Measurements from ENCODE around the gene PHGDH.

PHGDH gene

DNA sequence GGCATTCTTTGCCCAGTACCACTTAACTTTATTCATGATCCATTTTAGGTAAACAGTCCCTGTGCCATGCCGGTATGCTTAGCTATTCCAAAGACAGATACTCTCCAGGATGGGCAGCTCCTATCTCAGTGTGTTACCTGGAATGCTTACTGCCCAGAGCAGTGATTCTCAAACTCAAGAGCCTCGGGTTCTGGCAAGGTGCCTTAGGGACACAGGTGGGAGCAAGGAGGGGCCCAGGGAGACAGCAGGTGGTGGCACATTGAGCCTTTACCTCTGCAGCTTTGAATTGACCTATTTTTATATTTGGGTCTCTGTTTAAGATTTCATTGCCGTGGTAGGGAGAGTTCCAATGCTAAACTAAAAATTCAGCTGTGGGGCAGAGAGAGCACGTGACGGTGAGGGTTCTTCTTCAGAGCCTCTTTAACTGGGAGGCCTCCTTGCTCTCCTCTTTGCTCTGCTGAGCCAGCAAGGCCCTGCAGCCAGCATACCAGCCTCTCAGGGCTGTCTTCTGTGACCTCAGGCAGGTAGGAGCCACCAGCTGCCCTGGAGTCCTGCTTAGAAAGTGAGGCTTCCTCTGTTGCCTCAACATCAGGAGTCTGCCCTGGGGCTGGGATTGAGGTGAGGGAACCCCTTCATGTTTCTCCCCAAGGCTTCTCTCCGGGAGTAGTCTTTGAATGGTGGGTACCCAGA, 20.2 kb downstream of the PHGDH start:
- DNase-seq (ENCODE audit: low read depth in 2 of 2), result no peak

DNA sequence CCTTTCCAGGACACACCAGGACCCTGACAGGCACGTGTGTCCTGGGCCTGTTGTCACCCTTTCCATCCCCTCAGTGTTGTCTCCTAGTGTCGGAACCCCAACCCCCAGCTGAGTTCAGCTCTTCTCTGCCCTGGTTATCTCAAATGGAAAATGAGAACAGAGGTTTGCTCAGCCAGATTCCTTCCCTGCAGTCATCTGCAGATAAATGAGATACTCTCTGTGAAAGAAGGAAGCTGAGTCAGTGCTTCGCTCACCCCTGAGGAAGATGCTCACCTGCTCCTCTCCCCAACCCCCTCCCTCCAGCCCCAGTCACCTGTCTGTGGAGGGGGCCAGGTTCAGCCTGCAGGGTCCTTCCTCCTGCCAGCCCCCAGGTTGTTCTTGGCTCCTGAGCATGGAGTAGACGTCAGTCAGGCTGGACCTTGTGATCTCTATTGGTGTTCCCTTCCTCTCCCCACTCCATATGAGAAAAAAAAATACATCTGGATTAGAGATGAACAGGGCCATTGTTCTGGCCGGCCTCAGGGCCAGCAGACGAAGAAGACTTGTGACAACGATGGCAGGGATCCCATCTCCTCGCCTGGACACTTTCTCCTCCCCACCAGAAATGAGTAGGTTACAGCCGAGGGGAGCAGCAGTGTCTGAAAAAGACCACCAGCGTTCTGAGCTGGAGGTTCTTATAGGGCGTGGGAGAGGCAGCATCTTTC, 20.9 kb downstream of the PHGDH start:
- no peak for DNase-seq (ENCODE audit: low read depth in 2 of 2)

DNA sequence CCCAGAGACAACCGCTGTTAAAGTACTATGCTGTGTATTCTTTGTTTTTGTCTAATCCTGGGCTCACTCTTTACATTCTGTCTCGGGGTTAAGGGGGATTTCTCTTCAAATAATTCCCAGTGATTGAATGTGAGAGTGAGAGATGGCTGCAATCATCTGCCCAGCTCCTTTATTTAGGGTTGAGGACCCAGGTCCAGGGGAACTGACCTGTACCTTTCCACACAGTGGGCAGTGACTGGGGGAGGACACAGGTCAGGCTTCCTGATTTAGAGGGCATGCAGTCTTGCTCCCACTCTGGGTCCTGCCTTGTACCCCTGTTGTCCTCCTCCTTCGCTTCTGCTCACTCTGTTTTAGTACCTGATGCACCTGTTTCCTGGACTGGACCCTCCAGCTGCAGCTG, 22.0 kb downstream of the PHGDH start:
- no peak for DNase-seq (ENCODE audit: low read depth in 2 of 2)

DNA sequence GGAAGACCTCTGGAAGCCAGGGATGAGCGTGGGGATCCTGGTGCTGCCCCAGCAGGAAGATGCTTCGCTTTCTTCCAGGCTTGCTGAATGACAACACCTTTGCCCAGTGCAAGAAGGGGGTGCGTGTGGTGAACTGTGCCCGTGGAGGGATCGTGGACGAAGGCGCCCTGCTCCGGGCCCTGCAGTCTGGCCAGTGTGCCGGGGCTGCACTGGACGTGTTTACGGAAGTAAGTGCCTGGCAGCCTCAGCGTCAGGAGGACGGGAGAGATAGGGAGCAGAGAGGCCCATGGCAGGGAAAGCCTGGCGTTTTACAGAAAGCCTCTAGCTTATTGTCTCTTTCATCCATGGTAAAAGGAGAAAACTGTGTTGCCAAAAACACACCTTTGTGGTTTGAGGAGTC, 23.5 kb downstream of the PHGDH start:
- DNase-seq (ENCODE audit: low read depth in 2 of 2), result no peak

DNA sequence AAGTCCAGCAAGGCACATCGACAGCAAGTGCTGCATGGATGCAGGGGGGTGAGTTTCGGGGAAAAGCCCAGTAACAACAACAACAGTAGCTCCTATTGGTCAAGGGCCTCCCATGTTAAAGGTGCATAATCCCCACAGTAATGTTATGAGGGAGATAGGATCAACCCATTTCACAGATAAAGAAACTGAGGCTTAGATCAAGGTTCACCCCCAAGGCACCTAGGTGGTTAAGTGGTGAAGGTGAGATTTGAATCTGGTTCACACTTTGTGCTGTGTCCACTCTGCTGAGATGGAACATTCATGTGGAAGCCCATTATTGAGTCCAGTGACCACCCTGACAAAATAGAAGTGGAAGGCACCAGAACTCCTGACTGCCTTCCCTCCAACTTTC, 24.9 kb downstream of the PHGDH start:
- no peak for DNase-seq (ENCODE audit: low read depth in 2 of 2)

DNA sequence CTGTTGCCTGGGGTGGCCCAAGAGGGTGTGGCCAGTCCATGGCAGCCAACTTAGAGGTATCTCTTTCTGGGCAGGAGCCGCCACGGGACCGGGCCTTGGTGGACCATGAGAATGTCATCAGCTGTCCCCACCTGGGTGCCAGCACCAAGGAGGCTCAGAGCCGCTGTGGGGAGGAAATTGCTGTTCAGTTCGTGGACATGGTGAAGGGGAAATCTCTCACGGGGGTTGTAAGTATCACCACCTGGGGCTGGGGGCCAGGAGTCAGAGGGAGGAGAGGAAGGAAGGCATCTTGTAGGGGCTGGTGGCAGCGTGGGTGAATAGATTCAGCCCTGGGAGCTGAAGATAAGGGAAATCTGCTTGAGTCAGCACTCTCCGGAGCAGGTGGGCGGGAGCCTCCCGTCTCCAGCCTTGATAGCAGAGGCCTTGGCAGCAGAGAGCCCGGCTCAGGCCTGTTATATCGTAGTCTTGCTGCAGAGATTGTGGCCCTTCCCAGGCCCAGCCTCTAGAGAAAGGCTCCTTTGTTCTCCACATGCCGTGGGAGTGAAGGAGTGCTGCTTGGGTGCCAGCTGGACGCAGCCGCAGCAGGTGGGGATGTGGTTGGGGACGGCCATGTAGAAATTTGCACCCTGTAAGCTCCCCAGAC, 25.4 kb downstream of the PHGDH start:
- no peak for DNase-seq (ENCODE audit: low read depth in 2 of 2)

DNA sequence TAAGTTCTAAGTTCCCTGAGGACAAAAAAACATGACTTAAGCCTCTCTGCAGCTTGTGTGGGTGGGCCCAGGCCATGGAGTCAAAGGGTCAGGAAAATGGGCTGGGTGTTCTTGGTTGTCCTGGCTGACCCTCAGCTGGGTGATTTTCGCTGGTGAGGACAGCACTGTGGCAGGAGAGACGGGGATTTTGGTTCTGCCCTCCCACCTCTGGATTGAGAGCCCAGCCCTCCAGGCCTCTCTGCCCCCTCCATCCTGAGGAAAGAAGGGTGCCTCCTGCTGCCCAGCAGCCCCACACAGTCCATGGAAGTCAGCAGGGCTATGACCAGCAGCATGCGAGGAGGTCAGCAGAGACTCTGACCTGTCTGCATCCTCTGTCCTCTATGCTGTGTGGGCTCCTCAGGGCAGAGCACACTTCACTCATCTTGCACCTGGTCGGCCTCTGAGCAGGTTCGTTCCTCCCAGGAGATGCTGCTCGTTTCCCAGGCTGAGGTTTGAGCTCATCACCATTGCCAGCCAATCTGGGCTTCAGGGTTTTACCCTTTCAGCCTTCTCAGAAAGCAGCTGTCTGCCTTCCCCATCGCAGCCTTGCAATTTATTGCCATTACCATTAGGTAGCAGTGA, 26.5 kb downstream of the PHGDH start:
- DNase-seq (ENCODE audit: low read depth in 2 of 2), result no peak

DNA sequence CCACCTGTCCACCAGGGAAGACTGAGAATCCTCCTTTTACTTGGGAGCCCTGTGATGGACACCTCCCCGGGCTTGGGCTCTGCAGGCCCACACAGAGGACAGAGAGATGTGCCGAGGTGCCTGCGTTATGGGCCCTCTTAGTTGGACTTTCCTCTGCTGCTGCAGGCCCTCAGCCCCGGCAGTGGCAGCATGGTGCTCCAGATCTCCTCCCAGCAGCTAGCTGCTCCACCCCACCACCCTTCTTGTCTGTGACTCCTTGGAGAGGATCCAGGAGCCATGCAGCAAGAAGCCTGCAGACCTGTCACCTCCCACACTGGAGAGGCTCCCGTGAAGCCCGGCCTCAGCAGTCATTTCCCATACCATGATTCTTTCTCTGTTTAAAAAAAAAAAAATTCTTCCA, 27.4 kb downstream of the PHGDH start:
- DNase-seq (ENCODE audit: low read depth in 2 of 2), result no peak

DNA sequence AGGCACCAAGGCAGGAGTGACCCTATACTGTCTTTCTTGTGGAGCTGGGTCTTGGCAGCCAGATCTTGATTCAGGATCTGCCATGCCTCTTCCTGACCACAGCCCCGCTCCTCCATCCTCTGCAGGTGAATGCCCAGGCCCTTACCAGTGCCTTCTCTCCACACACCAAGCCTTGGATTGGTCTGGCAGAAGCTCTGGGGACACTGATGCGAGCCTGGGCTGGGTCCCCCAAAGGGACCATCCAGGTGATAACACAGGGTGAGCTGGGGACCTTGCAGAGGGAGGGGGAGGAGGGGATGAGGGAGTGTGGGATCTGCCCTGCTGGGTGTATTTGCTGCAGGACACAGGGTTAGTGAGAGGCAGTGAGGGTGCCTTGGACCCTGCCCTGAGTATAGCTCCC, 28.5 kb downstream of the PHGDH start:
- DNase-seq (ENCODE audit: low read depth in 2 of 2), result no peak

DNA sequence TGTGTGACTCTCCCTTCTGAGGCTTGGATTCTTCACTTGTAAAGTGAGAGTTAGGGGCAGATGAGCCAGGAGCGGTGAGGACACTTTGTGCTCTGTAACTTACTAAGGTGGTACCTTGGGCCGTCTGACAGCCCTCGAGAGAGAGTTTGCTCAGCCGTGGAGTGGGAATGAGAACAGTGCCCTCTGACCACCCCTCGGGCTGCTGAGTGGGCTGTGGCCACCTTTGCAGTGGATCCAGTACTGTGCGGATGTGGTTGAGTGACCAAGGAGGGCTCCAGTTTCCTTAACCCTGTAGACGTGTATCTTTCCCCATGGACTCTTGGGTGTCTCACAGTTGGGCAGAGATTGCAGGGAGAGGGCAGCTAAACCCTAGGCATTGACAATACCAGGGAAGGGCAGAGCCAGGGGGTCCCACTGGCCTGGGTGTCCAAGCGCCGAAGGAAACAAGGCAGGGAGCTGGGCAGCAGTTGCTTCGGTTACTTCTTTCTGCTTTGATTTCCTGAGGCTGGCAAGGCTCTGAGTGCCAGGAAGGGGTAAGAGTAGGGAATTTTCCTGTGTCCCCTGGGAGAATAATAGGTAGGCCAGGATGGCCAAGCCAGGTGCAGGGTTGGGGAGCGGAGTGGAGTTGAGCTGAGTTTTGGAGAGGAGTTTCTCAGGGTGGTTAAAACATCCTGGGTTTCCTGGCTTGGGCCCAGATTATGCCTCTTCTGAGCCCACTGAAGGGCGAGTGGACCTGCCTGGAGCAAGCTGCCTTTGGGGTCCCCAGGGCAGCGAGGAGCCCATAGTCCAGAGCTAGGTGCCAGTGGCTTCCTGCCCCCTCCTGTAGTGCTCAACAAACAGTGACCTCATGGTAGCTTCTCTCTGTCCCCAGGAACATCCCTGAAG, 29.4 kb downstream of the PHGDH start:
- no peak for DNase-seq (ENCODE audit: low read depth in 2 of 2)

DNA sequence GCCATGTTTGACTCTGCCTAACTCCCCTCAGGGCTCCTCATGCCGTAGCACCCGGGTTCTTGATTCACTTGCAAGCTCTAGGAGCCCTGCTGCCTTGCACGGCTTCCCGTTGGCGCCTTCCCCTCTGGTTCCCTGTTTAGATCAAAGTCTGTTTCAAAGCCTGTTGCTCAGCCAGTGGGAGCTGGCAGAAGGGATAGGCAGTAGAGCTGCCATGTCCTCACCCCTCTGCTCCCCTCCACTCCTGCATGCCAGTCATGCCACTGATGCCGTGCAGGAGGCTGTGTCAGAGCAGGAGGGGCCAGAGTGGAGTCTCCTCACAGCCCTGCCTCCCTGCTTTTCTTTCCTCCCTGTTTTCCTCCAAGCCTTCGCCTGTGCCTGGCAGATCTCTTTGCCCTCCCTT, 30.5 kb downstream of the PHGDH start:
- DNase-seq (ENCODE audit: low read depth in 2 of 2), result no peak

DNA sequence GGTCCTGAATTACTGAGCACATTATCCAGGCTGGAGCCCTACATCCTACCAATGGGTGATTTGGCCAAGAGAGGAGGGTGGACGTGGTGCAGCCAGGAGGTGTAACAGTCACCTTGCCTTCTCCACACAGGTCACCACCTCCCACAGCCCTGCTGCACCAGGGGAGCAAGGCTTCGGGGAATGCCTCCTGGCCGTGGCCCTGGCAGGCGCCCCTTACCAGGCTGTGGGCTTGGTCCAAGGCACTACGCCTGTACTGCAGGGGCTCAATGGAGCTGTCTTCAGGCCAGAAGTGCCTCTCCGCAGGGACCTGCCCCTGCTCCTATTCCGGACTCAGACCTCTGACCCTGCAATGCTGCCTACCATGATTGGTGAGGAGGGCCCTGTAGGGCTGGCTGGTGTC, 30.9 kb downstream of the PHGDH start:
- no peak for DNase-seq (ENCODE audit: low read depth in 2 of 2)

DNA sequence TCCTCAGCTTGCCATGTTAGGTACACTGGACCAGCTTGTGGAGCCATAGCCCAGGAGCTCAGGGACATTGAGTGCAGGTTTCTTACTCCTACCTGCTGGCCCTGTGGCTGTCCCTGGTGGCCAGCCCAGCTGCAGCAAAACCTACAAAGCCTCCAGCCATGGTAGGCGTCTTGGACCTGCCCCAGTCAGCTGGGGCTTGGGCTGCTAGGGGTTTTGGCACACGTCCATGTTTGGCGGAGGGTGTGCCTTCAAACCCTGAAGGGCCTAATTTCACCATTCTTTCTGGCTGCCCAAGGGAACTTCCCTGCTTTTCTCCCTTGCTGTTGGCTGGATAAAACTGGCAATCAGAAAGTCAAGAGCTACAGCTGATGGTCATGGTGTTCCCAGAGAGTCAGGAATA, 31.6 kb downstream of the PHGDH start:
- DNase-seq (ENCODE audit: low read depth in 2 of 2), result no peak

DNA sequence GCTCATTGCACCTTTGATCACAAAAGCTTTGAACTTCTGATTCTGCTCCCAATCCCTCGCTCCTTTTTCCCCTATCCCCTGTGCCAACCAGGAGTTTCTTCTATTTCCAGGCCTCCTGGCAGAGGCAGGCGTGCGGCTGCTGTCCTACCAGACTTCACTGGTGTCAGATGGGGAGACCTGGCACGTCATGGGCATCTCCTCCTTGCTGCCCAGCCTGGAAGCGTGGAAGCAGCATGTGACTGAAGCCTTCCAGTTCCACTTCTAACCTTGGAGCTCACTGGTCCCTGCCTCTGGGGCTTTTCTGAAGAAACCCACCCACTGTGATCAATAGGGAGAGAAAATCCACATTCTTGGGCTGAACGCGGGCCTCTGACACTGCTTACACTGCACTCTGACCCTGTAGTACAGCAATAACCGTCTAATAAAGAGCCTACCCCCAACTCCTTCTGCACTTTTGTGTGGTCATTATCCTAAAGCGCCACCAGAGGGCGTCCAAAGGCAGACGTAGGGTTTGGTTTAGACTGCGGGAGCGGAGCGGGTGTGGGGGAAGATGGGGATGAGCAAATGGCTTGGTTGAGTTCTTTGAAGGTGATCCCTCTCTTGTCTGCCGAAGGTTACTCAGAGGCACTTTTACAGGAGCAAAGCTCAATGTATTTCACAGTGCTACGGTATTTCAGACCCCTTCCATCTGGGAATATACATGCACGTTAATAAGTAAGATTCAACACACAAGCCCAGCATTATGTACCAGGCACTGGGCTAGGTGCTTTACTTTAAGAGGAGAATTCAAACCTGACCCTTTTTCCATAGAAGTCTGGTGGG, 32.3 kb downstream of the PHGDH start:
- peak; percentile 5 to 9 for DNase-seq (ENCODE audit: low read depth in 2 of 2)

DNA sequence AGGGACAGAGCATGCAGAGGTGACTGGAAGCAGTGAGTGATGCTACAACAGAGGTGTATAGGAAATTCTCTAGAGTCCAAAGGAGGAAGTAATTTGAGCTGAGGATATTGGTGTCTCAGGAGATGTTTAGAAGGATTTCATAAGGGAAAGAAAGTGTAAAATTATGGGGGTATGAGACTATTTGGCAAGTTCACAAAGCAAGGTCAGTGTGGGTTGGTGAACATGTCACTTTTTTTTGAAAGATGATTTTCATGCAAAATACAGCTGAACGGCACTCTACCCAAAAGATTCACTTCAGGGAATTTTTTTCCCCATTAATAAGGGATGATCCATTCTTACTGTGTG, 32.8 kb downstream of the PHGDH start:
- no peak for DNase-seq (ENCODE audit: low read depth in 2 of 2)

DNA sequence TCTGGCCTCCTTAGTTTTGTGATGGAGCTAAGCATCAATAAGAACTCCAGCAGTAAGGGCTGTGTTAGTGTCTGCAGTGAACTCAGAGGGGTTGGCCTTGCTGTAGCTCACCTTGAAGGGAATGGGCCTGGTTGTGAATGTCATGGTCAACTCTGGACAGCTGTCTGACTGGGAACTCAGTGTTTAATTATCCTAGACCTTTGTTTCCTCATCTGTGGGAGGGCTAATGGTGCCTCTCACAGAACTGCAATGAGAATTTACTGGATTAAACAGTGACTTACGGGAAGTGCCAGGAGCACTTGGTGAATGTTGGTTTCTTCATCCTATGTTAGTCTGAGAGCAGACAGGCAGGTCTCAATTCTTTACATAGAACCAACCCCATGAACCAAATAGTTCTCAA, 33.3 kb downstream of the PHGDH start:
- no peak for DNase-seq (ENCODE audit: low read depth in 2 of 2)

DNA sequence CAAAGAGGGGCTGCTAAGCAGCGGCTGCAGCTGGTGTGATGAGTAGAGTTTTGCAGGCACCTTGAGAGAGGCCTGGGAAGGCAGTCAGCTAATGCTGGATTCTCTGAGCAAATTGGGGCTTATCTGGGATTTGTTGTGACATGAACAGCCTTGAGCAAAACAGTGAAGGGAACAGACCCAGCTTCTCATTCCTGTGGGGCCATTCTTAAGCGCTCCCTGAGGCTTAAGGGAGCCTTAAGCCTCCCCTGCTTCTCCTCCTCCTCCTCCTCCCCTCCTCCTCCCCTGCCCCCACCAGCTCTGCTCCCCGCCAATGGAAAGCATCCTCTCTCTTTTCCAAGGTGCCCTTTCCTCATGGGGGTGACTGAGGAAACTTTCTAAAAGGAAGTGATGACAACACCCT, 35.7 kb downstream of the PHGDH start:
- DNase-seq (ENCODE audit: low read depth in 2 of 2), result no peak

DNA sequence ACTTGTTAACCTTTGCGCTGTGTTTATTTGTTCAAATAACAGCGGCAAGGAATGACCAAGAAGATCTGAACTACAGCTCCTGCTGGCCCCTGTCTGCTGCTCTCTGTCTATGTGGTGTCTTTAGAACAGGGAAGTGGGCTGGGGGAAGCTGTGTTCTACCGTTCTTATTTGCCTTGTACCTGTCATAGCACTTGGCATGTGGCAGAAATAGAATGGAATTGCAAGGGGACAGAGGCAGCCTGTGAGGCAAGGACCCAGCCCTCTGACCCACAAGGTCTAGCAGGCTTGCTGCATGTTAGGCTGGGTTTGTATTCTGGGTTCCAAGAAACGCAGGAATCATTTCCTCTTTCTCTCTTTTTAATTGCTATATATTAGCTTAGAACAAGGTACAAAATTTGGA, 36.3 kb downstream of the PHGDH start:
- DNase-seq (ENCODE audit: low read depth in 2 of 2), result no peak

DNA sequence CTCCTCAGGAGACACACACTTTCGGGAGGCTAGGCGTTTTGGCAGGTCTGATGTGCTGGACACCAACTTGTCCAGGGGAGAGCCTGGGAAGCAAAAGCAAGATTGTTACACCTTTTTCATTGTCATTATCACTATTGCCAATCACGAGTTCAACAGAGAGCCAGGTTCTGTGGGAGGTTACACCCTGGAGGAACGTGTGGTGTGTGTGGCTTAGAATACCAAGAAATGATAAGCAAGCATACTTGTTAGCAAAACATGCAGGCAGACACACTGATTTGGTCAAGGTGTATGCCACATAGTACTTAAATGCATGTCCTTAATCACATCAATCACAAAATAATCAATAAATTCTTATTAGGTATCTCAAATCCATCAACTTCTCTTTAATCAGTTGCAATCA, 40.9 kb downstream of the PHGDH start:
- no peak for DNase-seq (ENCODE audit: low read depth in 2 of 2)

DNA sequence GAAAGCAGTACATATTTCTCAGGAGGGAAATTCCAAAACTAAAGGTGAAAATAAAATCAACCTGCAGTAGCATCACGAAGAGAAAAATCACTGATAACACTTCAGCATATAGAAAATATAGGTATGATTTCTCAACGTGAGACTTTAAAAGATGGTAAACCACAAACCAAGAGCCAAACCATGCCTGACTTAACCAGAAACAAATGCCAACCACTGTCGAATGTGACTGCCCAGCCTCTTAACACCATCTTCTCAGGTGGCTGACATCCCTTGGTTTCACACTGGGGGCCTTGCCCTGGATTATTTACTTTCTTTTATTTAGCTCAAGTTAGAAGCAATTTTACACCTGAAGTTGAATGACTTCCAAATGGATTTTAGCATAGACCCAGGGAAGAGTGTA, 46.9 kb downstream of the PHGDH start:
- no peak for DNase-seq (ENCODE audit: low read depth in 2 of 2)

DNA sequence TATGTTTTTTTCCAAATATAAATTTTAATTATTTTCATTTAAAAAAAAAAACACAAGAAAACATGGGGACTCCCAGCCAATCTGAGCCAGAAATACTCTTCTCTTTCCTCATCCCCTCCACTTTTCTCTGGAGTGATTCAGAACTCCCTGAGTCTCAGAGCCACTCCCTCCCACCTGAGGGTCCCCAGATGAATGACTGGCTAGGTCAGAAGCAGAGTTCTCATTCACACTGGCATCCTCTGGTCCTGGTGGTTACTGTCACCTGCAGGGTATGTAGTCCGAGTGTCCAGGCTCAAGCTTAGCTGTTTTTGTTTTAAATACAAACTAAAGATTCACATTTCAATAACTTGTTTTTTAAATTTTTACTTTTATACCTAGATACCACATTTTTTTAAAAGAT, 50.7 kb downstream of the PHGDH start:
- DNase-seq (ENCODE audit: low read depth in 2 of 2), result no peak
